HEK293T (cell line): ENCODE measurements around the gene FMO1.

Experiments used
- ELF4 ChIP-seq: fragments of 450-650 bp; IDR thresholded peaks from 2 replicates; pipeline ENCODE4 v1.6.1; 2017; ENCODE audit warnings: antibody characterized with exemption
- FOXA1 ChIP-seq: fragments of 450-650 bp; IDR thresholded peaks from 2 replicates; pipeline ENCODE4 v1.6.1; 2016; ENCODE audit warnings: mild to moderate bottlenecking
- FOXK2 ChIP-seq: fragments of 450-650 bp; IDR thresholded peaks from 2 replicates; pipeline ENCODE4 v1.6.1; 2016; ENCODE audit warnings: mild to moderate bottlenecking
- FOXM1 ChIP-seq: fragments of 450-650 bp; IDR thresholded peaks from 2 replicates; pipeline ENCODE4 v1.6.1; 2017; ENCODE audit warnings: mild to moderate bottlenecking, borderline replicate concordance
- SP1 ChIP-seq: fragments of 450-650 bp; IDR thresholded peaks from 2 replicates; pipeline ENCODE4 v1.6.1; 2017
- SUZ12 ChIP-seq: fragments of 450-650 bp; IDR thresholded peaks from 2 replicates; pipeline ENCODE4 v1.6.1; 2016; ENCODE audit warnings: mild to moderate bottlenecking

DNA sequence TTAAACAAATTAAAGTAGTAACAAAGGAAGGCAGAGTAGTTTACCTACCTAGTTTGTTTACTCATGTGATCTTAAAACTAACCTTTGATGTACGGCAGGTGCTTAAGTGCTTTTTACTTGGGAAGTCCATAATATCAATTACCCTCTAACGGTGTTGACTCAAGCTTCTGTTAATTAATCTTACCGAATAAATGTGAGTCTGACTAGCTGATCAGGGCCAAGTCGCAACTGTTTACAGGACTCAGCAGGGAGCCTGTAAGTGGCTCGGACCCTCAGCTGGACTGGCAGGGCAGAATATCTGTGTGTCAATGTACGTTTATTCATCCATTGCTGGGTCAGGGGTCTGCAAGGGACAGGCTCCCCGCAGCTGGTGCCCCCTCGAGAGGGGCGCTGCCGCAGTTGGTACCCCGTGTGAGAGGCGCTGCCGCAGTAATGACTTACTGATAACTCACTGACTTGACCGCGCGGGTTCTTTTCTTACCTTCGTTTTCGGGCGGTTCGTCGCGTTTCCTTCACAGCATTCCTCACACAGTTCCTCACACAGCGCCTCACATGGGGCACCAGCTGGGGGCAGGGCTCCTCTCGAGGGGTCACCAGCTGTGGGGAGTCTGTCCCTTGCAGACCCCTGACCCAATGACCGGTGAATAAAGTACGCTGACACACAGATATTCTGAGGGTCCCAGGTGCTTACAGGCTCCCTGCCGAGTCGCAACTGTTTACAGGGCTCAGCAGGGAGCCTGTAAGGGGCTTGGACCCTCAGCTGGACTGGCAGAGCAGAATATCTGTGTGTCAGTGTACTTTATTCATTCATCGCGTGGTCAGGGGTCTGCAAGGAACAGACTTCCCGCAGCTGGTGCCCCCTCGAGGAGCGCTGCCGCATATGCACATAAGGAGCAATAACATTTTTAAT, 3.0 kb downstream of the FMO1 start:
- TF ChIP-seq SP1 (no peak), ELF4 (no peak), FOXA1 (no peak), SUZ12 (no peak), FOXK2 (no peak), FOXM1 (no peak)
